GM18508 (cell line): ENCODE measurements around the gene IGFBP1.
"Not testable (repeated sequence)": the region's sequence is repeated elsewhere in the genome, so short reads cannot be mapped to it uniquely, and the experiment has no call there.

Experiments used
- ATAC-seq: cut with Tn5 transposase; IDR thresholded peaks from one replicate; pipeline ENCODE4 v1.9.1; 2021; ENCODE audit warnings: moderate number of reproducible peaks; ENCODE audit not compliant: insufficient read depth, unreplicated experiment

Gene IGFBP1

DNA sequence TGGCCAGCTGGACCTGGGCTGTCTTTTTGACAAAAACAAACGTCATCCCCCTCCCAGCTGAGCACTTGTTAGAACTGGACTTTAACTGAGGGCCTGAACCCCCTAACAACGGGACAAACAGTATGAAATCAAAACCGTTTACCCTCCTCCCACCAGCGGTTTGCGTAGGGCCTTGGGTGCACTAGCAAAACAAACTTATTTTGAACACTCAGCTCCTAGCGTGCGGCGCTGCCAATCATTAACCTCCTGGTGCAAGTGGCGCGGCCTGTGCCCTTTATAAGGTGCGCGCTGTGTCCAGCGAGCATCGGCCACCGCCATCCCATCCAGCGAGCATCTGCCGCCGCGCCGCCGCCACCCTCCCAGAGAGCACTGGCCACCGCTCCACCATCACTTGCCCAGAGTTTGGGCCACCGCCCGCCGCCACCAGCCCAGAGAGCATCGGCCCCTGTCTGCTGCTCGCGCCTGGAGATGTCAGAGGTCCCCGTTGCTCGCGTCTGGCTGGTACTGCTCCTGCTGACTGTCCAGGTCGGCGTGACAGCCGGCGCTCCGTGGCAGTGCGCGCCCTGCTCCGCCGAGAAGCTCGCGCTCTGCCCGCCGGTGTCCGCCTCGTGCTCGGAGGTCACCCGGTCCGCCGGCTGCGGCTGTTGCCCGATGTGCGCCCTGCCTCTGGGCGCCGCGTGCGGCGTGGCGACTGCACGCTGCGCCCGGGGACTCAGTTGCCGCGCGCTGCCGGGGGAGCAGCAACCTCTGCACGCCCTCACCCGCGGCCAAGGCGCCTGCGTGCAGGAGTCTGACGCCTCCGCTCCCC, at the start of gene IGFBP1:
Gene IGFBP1, plus strand, starts transcription at position 304 of the 808 bp plus-strand sequence. Its CDS starts 165 bp downstream, at position 469.
- ATAC-seq, result no peak

DNA sequence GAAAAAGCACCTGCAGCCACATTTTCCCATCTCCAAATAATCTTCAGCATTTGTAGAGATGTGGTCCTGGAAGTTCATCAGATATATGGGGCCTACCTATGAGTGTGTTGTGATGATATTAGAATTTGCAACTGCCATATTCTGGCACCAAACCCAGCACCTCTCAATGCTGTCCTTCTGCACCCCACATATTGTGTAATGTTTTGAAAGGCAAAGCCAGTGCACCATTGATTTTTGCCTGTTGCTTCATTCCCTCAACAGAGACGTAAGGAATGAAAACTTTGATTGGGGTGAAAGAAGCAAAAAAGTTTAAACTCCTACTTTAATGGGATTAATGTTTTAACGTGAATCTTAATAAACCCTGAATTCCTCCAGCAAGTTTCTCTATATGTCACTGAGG, 49.4 kb upstream of the IGFBP1 start:
- ATAC-seq, result not testable (repeated sequence)

DNA sequence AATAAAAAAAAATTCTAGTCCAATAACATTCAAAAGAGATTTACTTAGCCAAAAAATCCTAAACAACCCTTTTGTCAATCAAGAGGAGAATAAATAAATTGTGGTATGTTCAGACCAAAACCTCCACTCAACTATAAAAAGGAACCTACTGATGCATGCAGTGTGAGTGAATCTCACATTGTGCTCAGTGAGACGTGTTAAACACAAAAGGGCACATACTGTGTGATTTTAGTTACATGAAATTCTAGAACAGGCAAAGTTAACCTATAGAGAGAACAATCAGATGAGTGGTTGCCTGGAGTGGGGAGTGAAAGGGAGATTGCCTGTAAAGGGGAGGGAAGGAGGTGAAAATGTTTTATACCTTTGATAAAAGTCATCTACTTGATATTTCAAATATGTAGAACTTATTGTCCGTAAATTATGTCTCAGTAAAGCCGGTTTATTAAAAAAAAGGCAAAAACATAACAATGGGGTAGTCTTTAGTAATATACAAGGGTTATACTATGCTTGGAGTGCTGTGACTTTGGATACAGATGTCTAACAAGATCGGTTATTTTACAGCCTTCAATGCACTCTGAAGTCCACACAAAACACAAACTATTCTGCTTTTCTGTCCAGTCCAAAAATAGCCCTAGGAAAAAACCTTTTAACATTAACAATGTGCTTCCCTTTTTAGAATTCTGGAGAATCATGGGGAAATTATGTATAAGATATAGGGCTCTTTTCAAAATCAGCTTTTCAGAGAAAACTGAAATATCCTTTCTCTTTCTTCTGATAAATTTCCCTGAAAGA, 46.2 kb upstream of the IGFBP1 start:
- ATAC-seq, result not testable (repeated sequence)

DNA sequence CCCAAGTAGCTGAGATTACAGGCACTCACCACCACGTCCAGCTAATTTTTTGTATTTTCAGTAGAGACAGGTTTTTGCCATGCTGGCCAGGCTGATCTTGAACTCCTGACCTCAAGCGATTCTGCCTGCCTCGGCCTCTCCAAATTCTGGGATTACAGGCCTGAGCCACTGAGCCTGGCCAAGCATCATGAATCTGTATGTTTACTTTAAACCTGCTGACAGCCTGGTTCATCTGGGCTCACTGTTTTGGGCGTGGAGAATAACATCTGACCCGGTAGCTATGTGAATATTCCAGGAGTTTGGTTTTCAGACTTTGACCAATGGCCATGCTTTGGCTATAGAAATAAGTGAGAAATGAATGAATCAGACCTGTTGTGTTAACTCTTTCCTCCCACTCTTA, 41.8 kb upstream of the IGFBP1 start:
- not testable (repeated sequence) for ATAC-seq

DNA sequence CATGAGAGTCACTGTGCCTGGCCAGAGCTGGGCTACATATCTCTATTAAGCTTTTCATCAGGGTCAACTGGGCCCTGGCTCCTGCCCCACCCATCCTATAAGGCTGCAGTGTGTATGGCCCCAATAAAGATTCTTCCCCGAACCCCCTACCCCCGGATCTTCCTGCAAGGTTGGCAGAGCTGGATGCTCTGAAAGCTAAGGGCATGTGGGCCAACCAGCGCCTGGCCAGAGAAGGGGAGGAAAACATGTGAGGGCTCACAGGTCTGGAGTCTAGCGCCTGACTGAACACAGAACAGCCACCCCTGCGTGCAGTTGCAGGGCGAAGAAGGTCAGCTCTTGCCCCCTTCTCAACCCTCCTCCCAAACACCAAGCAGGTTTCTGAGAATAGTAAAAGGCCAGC, 39.6 kb upstream of the IGFBP1 start:
- not testable (repeated sequence) for ATAC-seq

GRCh38 chr7:45852984-45853383, 35.3 kb upstream of the IGFBP1 start:
- ATAC-seq, result not testable (repeated sequence)

DNA sequence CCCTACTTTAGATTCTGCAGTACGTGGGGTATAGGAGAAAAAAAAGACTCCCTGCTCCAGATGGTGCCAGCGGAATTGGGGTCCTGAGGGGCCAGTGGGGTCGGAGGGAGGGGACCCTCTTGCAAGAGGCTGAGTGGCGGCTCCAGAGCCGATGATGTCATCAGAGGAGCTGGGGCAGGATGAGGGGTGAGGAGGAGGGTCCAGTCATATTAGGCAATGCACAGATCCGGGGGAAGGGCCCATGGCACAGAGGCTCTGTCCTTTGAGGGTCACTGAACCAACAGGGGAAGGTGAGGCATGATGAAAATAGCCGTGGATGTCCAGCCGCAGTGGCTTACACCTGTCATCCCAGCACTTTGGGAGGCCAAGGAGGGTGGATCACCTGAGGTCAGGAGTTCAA, 34.8 kb upstream of the IGFBP1 start:
- ATAC-seq, result not testable (repeated sequence)

DNA sequence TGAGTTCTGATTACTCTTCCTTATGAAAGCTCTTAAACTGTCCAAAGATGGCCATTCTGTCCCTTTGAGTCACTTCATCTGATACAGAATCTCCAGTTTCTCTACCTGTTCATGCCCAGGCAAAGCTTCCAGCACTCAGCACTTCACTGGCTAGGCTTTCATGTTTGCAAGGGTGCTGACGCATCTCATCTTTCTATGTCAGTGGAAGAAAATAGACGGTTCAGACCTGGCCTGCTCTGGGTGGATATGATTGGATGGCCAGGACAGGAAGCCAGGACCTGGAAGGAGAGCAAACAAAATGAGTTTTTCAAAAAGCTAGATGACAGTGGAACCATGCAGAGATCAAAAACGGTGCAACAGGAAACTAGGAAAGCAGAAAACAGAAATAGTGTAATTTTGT, 32.6 kb upstream of the IGFBP1 start:
- not testable (repeated sequence) for ATAC-seq

GRCh38 chr7:45856888-45857287, 31.4 kb upstream of the IGFBP1 start:
- ATAC-seq, result not testable (repeated sequence)

DNA sequence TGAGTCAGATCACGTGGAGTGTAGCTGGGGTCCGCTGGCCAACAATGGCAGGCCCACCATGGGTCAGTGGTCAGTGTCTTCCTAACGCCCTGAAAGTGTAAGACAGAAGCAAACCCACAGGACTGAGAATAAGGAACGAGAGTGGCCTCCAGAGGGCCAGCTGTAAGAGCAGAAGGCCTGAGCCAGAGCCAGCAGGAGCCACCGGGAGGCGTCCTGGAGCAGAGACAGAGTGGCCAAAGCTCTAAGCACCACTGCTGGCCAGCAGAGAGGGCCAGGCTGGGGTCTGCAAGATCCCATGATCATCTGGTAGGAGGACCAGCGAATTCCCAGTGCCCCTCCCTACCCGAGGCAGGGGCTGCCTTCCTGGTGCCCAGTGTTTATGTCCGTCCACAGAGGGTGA, 24.6 kb upstream of the IGFBP1 start:
- no peak for ATAC-seq

DNA sequence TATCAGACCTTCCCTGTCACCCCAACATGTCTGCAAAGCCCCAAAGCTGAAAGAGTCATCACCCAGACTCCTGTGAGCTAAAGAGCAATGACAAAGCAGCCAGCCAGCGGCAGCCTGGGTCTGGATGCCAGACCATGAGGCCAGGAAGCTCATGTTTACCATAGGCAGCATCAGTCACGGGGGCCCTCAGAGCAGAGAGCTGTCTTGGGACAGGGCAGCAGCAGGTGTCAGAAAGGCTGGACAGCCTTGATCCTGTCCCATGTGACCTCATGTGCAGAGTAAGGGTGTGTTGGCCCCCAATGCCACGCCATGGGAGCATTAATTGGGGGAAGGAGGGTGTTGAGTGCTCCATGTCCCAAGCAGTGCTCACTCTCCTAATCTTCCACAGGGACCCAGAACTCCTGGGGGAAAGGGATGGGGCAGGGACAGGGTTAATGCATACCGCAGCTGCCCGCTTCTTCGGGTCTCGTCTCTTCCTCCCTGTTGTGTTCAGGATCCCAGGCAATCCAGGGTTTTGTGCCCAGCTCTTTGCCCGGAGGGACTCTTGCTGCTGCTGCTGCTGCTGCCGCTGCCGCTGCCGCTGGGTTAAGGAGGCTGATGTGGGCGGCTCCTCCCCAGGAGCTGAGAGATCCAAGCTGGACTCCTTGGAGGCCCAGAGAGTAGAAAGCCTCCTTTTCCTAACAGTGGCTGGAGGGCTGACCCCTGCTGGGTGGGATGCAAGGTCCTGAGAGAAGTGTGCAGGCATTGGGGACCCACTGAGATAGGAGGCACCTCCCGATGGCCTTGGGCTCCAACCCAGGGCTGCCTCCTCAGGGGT, 22.5 kb upstream of the IGFBP1 start:
- no peak for ATAC-seq

- no peak for ATAC-seq
These were observed 20.8 kb upstream of the IGFBP1 start for GRCh38 chr7:45867471-45867870.

GRCh38 chr7:45869426-45869825, 18.9 kb upstream of the IGFBP1 start:
- ATAC-seq, result no peak

- ATAC-seq, result no peak
These were observed 15.9 kb upstream of the IGFBP1 start for GRCh38 chr7:45872116-45873034.

DNA sequence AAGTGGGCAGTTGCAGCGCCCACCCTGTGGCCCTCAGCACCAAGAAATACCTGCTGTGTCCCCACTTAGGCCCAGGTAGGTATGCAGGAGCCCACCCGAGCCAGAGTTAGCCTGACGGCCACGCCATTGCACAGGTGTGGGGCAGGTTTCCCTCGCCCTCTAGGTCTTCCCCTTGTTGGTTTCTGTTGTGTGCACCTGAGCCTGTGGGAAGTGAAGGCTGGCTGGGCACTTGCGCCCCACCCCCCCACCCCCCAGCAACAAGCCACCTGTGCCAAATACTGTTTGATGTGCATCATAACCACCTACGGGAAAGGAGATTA, 15.3 kb upstream of the IGFBP1 start, which contains the start of gene CCDC201:
Gene CCDC201, minus strand, starts transcription at position 48 of the 320 bp plus-strand sequence. CDS start 75 bp downstream, outside the sequence.
- no peak for ATAC-seq

GRCh38 chr7:45873355-45873754, 14.9 kb upstream of the IGFBP1 start:
- no peak for ATAC-seq

GRCh38 chr7:45874408-45875131, 13.7 kb upstream of the IGFBP1 start:
- ATAC-seq, result no peak

DNA sequence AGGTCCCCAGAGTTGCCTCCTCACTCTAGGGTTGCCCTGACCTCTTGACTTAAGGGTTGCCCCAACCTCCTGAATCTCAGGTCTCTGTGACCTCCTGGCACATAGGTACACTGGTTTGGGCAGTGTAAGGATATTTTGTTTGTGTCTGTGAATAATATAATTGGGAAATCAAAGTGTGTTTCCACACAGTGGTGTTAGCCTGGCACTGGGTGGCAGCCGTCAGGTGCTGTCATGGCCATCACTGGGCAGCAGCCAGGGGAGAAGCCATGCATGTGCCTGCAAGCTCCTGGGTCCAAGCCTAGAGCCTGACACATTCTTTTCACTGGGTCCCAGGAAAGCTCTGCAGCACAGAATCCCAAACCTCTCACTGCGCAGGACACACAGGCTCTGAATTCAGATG, 11.8 kb upstream of the IGFBP1 start:
- no peak for ATAC-seq
